ENCODE results near the gene HHLA2. TPM values are rescaled to one million over a fixed set of nuclear protein-coding genes. Genes with fewer than 3 reads are reported as not detected.
"Not testable (repeated sequence)": the region's sequence is repeated elsewhere in the genome, so short reads cannot be mapped to it uniquely, and the experiment has no call there.

HHLA2 gene, protein sequence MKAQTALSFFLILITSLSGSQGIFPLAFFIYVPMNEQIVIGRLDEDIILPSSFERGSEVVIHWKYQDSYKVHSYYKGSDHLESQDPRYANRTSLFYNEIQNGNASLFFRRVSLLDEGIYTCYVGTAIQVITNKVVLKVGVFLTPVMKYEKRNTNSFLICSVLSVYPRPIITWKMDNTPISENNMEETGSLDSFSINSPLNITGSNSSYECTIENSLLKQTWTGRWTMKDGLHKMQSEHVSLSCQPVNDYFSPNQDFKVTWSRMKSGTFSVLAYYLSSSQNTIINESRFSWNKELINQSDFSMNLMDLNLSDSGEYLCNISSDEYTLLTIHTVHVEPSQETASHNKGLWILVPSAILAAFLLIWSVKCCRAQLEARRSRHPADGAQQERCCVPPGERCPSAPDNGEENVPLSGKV
- total RNA-seq: not detected in 3 replicates

DNA sequence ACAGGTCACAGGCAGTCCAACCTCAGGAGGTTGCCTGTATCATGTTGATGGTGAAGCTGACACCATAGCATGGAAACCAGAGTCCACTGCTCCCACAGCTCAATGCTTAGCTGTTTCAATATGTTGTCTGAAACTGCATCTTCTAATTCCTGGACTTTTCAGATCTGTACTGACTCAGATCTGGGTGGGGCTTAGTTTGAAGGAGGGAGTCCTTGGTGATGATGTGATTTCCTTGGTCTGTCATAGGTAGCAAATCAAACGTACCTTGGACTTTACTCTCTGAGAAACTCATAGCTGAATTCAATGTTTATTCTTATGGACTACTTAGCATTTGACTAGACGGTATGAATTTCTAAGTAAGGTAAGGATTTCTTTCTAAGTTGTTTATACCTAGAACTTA is at the start of gene HHLA2:
Gene HHLA2, plus strand, starts transcription at position 310 of the 400 bp plus-strand sequence. CDS start 55,266 bp downstream, outside the sequence.
- peaks cover 12% of the 10 kb centered on the region for H3K9me3 Mint-ChIP-seq
- H3K27ac Mint-ChIP-seq: no peak within 1 kb of the TSS

DNA sequence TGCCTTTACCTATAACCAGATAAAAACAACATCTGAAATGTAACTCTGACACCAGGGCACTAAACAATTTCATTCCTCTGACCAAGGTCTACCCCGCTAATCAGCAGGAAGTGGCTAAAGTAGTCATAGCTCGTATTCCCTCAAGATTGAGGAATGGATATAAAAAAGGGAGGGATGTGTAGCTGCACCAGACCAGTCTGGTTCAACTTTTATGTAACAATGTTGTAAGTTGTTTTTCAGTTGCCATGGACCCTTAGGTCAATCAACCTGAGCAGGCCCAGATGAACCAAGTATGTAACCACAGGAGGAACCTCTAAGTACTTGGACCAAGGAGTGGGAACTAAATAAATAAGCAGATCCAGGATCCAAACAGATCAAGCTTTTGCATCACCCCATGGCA is 45.7 kb upstream of the HHLA2 start:
- no peak overlapping the region for H3K4me3 Mint-ChIP-seq
- TF ChIP-seq, protein P1, sequence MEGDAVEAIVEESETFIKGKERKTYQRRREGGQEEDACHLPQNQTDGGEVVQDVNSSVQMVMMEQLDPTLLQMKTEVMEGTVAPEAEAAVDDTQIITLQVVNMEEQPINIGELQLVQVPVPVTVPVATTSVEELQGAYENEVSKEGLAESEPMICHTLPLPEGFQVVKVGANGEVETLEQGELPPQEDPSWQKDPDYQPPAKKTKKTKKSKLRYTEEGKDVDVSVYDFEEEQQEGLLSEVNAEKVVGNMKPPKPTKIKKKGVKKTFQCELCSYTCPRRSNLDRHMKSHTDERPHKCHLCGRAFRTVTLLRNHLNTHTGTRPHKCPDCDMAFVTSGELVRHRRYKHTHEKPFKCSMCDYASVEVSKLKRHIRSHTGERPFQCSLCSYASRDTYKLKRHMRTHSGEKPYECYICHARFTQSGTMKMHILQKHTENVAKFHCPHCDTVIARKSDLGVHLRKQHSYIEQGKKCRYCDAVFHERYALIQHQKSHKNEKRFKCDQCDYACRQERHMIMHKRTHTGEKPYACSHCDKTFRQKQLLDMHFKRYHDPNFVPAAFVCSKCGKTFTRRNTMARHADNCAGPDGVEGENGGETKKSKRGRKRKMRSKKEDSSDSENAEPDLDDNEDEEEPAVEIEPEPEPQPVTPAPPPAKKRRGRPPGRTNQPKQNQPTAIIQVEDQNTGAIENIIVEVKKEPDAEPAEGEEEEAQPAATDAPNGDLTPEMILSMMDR (IDR thresholded peaks at IDR 0.05; ENCODE audit: unreplicated experiment): no peak

More for the DNA sequence above, at the start of gene HHLA2:
- H3K36me3 Mint-ChIP-seq: peaks cover 3% of the 10 kb centered on the region
- TF ChIP-seq, protein P1 (IDR thresholded peaks at IDR 0.05; ENCODE audit: unreplicated experiment): no peak
- H3K27me3 Mint-ChIP-seq (ENCODE audit: low read depth): no peaks in the 10 kb centered on the region
- no peak for DNase-seq (ENCODE audit: low spot score in 2 of 2, unreplicated experiment in 2 of 2)
- H3K4me3 Mint-ChIP-seq: no peak within 1 kb of the TSS
- H3K4me1 Mint-ChIP-seq: peaks cover 13% of the 10 kb centered on the region

DNA sequence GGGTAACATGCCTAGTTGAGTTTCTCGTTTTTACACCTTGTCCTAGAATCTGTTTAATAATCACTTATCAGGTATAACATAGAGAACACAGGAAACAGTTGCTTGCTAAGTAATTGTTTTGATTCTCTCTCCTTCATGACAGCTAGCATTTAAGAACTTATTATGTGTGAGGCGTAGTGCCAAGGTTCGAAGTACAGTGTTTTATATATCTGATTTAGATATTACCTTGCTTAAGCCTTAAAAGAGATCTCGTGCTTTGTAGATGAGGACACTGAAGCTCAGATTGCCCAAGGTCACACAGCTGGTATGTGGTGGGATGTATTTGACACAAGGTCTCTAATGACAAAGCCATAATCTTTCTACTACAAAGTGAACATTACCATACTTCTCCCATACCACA is 45.1 kb upstream of the HHLA2 start:
- no peaks in the 10 kb centered on the region for H3K27me3 Mint-ChIP-seq (ENCODE audit: low read depth)
- no peak overlapping the region for H3K4me3 Mint-ChIP-seq
- H3K9me3 Mint-ChIP-seq: peaks cover 14% of the 10 kb centered on the region
- no peak for DNase-seq (ENCODE audit: low spot score in 2 of 2, unreplicated experiment in 2 of 2)
- H3K27ac Mint-ChIP-seq: no peak overlapping the region
- peaks cover 6% of the 10 kb centered on the region for H3K4me1 Mint-ChIP-seq
- TF ChIP-seq, protein P1 (IDR thresholded peaks at IDR 0.05; ENCODE audit: unreplicated experiment): no peak
- H3K36me3 Mint-ChIP-seq: no peaks in the 10 kb centered on the region

More for the DNA sequence above, 45.7 kb upstream of the HHLA2 start:
- no peak for DNase-seq (ENCODE audit: low spot score in 2 of 2, unreplicated experiment in 2 of 2)
- Mint-ChIP-seq H3K27ac (no peak overlapping the region), H3K4me1 (peaks cover 7% of the 10 kb centered on the region), H3K36me3 (no peaks in the 10 kb centered on the region), H3K9me3 (peaks cover 14% of the 10 kb centered on the region), H3K27me3 (ENCODE audit: low read depth) (no peaks in the 10 kb centered on the region)

DNA sequence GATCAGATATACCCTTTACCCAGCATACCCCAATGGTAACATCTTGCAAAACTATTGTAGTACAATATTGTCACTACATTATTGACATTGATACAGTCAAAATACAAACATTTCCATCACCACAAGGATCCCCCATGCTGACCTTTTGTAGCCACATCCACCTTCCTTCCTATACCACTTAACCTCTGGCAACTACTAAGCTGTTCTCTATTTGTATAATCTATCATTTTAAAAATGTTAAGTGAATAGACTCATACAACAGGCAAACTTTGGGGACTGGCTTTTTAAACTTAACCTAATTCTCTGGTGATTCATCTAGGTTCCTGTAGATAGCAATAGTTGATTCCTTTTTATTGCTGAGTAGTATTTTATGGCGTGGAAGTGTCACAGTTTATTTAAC is 44.5 kb upstream of the HHLA2 start:
- peaks cover 4% of the 10 kb centered on the region for H3K4me1 Mint-ChIP-seq
- no peak overlapping the region for H3K27ac Mint-ChIP-seq
- DNase-seq (ENCODE audit: low spot score in 2 of 2, unreplicated experiment in 2 of 2): no peak
- no peaks in the 10 kb centered on the region for H3K36me3 Mint-ChIP-seq
- H3K27me3 Mint-ChIP-seq (ENCODE audit: low read depth): no peaks in the 10 kb centered on the region
- no peak overlapping the region for H3K4me3 Mint-ChIP-seq
- TF ChIP-seq, protein P1 (IDR thresholded peaks at IDR 0.05; ENCODE audit: unreplicated experiment): no peak
- peaks cover 14% of the 10 kb centered on the region for H3K9me3 Mint-ChIP-seq

DNA sequence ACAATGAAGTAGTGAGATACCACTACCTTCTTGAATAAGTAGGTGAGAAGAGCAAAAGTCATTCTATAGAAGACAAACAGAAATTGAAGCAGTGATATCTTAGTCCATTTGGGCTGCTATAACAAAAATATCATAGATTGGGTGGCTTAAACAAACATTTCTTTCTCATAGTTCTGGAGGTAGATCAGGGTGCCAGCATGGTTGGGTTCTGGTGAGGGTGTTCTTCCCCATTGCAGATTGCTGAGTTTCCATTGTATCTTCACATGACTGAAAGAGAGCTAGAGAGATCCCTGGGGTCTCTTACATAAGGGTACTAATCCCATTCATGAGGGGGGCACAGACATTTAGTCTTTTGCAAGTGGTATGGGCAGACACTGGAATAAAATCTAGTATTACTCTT is 41.2 kb upstream of the HHLA2 start:
- Mint-ChIP-seq H3K4me1 (no peaks in the 10 kb centered on the region), H3K27ac (no peak overlapping the region), H3K9me3 (peaks cover 14% of the 10 kb centered on the region), H3K27me3 (ENCODE audit: low read depth) (no peaks in the 10 kb centered on the region), H3K4me3 (no peak overlapping the region), H3K36me3 (no peaks in the 10 kb centered on the region)
- TF ChIP-seq, protein P1 (IDR thresholded peaks at IDR 0.05; ENCODE audit: unreplicated experiment): no peak
- no peak for DNase-seq (ENCODE audit: low spot score in 2 of 2, unreplicated experiment in 2 of 2)

DNA sequence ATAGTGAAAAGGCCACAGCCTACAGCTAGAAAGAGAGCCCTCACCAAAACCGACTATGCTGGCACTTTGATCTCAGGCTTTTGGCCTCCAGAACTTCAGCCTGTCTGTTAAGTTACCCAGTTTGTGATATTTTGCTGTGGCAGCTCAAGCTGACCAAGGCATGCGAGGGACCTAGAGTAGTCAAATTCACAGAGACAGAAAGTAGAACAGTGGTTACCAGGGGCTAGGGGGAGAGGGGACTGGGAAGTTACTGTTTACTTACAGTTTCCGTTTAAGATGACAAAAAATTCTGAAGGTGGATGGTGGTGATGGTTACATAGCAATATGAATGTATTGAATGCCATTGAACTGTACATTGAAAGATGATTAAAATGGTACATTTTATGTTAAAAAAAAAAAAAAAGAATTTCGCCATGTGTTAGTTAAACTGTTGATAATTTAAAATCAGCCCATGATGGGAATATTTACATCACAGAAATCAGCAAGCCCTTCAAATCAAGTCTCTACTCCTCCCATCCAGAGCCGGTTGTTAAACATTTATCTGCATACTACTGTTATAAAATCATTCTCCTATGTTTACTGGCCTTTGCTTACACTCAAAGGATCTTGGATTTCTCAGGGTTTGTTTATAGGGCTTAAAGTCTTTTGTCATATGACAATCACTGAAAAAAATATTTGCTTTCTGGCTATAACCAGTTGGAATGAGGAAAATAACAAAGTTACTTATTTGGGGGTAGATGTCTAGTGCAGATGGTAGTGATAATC is 31.6 kb upstream of the HHLA2 start:
- H3K36me3 Mint-ChIP-seq; H3K4me3 Mint-ChIP-seq; H3K27ac Mint-ChIP-seq; DNase-seq (ENCODE audit: low spot score in 2 of 2, unreplicated experiment in 2 of 2); H3K4me1 Mint-ChIP-seq; H3K27me3 Mint-ChIP-seq (ENCODE audit: low read depth): not testable (repeated sequence)
- H3K9me3 Mint-ChIP-seq: peaks cover 23% of the 10 kb centered on the region

DNA sequence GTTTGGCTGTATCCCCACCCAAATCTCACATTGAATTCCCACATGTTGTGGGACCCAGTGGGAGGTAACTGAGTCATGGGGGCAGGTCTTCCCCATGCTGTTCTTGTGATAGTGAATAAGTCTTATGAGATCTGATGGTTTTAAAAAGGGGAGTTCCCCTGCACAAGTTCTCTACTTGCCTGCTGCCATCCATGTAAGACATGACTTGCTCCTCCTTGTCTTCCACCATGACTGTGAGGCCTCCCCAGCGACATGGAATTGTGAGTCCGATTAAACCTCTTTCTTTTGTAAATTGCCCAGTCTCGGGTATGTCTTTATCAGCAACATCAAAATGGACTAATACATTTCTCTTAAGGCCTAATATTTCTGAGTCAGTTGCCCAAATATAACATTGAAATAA is 28.1 kb upstream of the HHLA2 start:
- H3K4me1 Mint-ChIP-seq; DNase-seq (ENCODE audit: low spot score in 2 of 2, unreplicated experiment in 2 of 2); H3K27ac Mint-ChIP-seq; H3K36me3 Mint-ChIP-seq; H3K27me3 Mint-ChIP-seq (ENCODE audit: low read depth); H3K4me3 Mint-ChIP-seq: not testable (repeated sequence)
- H3K9me3 Mint-ChIP-seq: peaks cover 26% of the 10 kb centered on the region

Data from mesothelial cell of epicardium (in vitro differentiated cells).